Body of pancreas (tissue), 4 donors: ENCODE results near the gene PALS1.

Experiments
- CTCF ChIP-seq, 7 experiments: fragments of 450-650 bp in 4 of 7; fragments of 200-600 bp in 3 of 7; sonication (generic) in 3 of 7; IDR thresholded peaks; one replicate each; pipeline ENCODE4 v1.5.1; 2016 to 2019; ENCODE audit warnings: antibody characterized with exemption in 7 of 7
- POLR2A ChIP-seq, 3 donors: fragments of 450-650 bp; IDR thresholded peaks; one replicate each; pipeline ENCODE4 v1.6.1; 2016; ENCODE audit warnings: antibody characterized with exemption in 3 of 3, mild to moderate bottlenecking in 2 of 3

- no peak for TF ChIP-seq POLR2A (IDR thresholded peaks at IDR 0.05)
- no peak for TF ChIP-seq CTCF (IDR thresholded peaks at IDR 0.05)
Observed at GRCh38 chr14:67237591-67237990, 3.6 kb upstream of the PALS1 start.
